HFFc6 (cell line): ENCODE measurements around the gene SMIM3. TPM values are rescaled to one million over a fixed set of nuclear protein-coding genes. Genes with fewer than 3 reads are reported as not detected.

ENCODE experiments used
- DNase-seq: peaks from one replicate; pipeline ENCODE4 v3.0.0-alpha.2; 2018
- H3K27ac Mint-ChIP-seq: 2 replicates; pipeline ENCODE4 v1.8.0; 2020; ENCODE audit warnings: mild to moderate bottlenecking, mixed read lengths
- H3K27me3 Mint-ChIP-seq: 2 replicates; pipeline ENCODE4 v1.8.0; 2021; ENCODE audit warnings: mild to moderate bottlenecking, moderate library complexity, mixed read lengths; ENCODE audit not compliant: insufficient read depth
- H3K36me3 Mint-ChIP-seq: 2 replicates; pipeline ENCODE4 v1.8.0; 2021; ENCODE audit warnings: low read depth, mixed read lengths
- H3K4me1 Mint-ChIP-seq: 2 replicates; pipeline ENCODE4 v1.8.0; 2020; ENCODE audit warnings: low read depth, mixed read lengths
- H3K4me3 Mint-ChIP-seq: 2 replicates; pipeline ENCODE4 v1.8.0; 2020; ENCODE audit warnings: mild to moderate bottlenecking, moderate library complexity, mixed read lengths
- H3K9me3 Mint-ChIP-seq: 2 replicates; pipeline ENCODE4 v1.8.0; 2020; ENCODE audit warnings: mild to moderate bottlenecking, mixed read lengths
- total RNA-seq, 6 experiments: library from RNA; stranded (reverse); fragmentation: NEBNext Ultra II Directional; extraction: Animal tissue kit (Norgen Biotek cat#: 25700); gene quantifications; 2 replicates in 1 of 6; 3 replicates in 5 of 6; pipeline ENCODE4 v1.2.3, GENCODE V29; 2021
- TF ChIP-seq, protein P1 (sequence below): fragments of 200-600 bp; sonication (generic); IDR thresholded peaks from 2 replicates; pipeline ENCODE4 v1.5.0; 2021; ENCODE audit warnings: antibody characterized with exemption, mild to moderate bottlenecking

The SMIM3 gene
- total RNA-seq, 6 experiments from 2014 or later = 32.5 to 51.1 (median 37.9) TPM

GRCh38 chr5:150783422-150783928 is 4.9 kb downstream of the SMIM3 start:
- TF ChIP-seq, protein P1, sequence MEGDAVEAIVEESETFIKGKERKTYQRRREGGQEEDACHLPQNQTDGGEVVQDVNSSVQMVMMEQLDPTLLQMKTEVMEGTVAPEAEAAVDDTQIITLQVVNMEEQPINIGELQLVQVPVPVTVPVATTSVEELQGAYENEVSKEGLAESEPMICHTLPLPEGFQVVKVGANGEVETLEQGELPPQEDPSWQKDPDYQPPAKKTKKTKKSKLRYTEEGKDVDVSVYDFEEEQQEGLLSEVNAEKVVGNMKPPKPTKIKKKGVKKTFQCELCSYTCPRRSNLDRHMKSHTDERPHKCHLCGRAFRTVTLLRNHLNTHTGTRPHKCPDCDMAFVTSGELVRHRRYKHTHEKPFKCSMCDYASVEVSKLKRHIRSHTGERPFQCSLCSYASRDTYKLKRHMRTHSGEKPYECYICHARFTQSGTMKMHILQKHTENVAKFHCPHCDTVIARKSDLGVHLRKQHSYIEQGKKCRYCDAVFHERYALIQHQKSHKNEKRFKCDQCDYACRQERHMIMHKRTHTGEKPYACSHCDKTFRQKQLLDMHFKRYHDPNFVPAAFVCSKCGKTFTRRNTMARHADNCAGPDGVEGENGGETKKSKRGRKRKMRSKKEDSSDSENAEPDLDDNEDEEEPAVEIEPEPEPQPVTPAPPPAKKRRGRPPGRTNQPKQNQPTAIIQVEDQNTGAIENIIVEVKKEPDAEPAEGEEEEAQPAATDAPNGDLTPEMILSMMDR = no peak
- Mint-ChIP-seq H3K4me1 (peaks cover 87% of the 10 kb centered on the region), H3K4me3 (peak overlapping the region; percentile 100), H3K27me3 (no peaks in the 10 kb centered on the region; the same call in none of the 2 replicates), H3K9me3 (no peaks in the 10 kb centered on the region), H3K27ac (peak overlapping the region; percentile 95), H3K36me3 (peaks cover 11% of the 10 kb centered on the region; the same call in 1 of the 2 replicates)
- peak; percentile 96 for DNase-seq

DNA sequence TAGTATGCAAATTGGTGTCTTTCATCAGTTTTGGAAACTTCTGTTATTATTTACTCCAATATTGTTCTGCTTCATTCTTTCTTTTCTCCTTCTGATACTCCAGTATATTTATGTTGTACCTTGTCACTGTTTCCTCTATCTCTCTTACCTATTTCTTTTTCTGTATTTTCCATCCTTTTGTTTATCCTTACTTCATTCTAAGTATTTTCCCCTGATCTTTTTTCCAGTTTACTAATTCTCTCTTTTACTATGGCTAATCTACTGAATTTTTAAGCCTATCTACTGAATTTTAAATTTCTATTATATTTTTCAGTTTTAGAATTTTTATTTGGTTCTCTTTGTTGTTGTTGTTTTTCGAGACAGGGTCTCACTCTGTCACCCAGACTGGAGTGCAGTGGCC is 7.4 kb downstream of the SMIM3 start:
- H3K27me3 Mint-ChIP-seq = no peaks in the 10 kb centered on the region; the same call in 1 of the 2 replicates
- no peak for DNase-seq
- no peaks in the 10 kb centered on the region for H3K9me3 Mint-ChIP-seq
- peaks cover 11% of the 10 kb centered on the region; the same call in 1 of the 2 replicates for H3K36me3 Mint-ChIP-seq
- H3K4me3 Mint-ChIP-seq = no peak overlapping the region
- H3K27ac Mint-ChIP-seq = peak overlapping the region; percentile 61; the same call in 1 of the 2 replicates
- TF ChIP-seq, protein P1 = no peak
- H3K4me1 Mint-ChIP-seq = peaks cover 94% of the 10 kb centered on the region

- Mint-ChIP-seq H3K9me3 (no peaks in the 10 kb centered on the region), H3K36me3 (peaks cover 11% of the 10 kb centered on the region; the same call in 1 of the 2 replicates), H3K4me3 (no peak overlapping the region), H3K27ac (no peak overlapping the region), H3K27me3 (no peaks in the 10 kb centered on the region; the same call in 1 of the 2 replicates), H3K4me1 (peaks cover 94% of the 10 kb centered on the region)
- DNase-seq = no peak
- TF ChIP-seq, protein P1 = no peak
These were observed 8.3 kb downstream of the SMIM3 start for GRCh38 chr5:150786876-150787275.

GRCh38 chr5:150787656-150788055 is 9.1 kb downstream of the SMIM3 start:
- no peaks in the 10 kb centered on the region for H3K9me3 Mint-ChIP-seq
- H3K4me1 Mint-ChIP-seq = peaks cover 90% of the 10 kb centered on the region
- TF ChIP-seq, protein P1 = no peak
- no peak for DNase-seq
- H3K27me3 Mint-ChIP-seq = no peaks in the 10 kb centered on the region; the same call in 1 of the 2 replicates
- no peak overlapping the region for H3K27ac Mint-ChIP-seq
- H3K4me3 Mint-ChIP-seq = no peak overlapping the region
- peaks cover 11% of the 10 kb centered on the region; the same call in 1 of the 2 replicates for H3K36me3 Mint-ChIP-seq

- no peak for DNase-seq
- Mint-ChIP-seq H3K27me3 (no peaks in the 10 kb centered on the region; the same call in 1 of the 2 replicates), H3K9me3 (no peaks in the 10 kb centered on the region), H3K27ac (peak overlapping the region; percentile 90), H3K36me3 (peaks cover 22% of the 10 kb centered on the region), H3K4me3 (peak overlapping the region; percentile 83), H3K4me1 (peaks cover 85% of the 10 kb centered on the region)
- TF ChIP-seq, protein P1 = no peak
These were observed 10.4 kb downstream of the SMIM3 start for GRCh38 chr5:150788977-150789376.
